ENCODE data around the gene GNL1. TPM values are rescaled to one million over a fixed set of nuclear protein-coding genes. Genes with fewer than 3 reads are reported as not detected.

Gene GNL1
- total RNA-seq, 1 experiment from 2014 or later, result 101 TPM

Small RNA genes within 50 kb of the gene (microRNA-seq; reads per million reads assigned to microRNA genes)
- gene MIR877, result 690 reads per million, percentile 78 among the genes with 10 or more reads in this experiment

Other genes with a start within 250 kb of the GNL1 start
- gene TRIM39, start 229.6 kb downstream of the GNL1 start, total RNA-seq (2021), result 13.7 and 14.3 TPM in 2 replicates
- 65.1 and 65.9 TPM in 2 replicates for gene RPP21, start 211.3 kb downstream of the GNL1 start, total RNA-seq (2021)
- 36.9 and 41.1 TPM in 2 replicates for gene HLA-E, start 67.0 kb downstream of the GNL1 start, total RNA-seq (2021)
- 49.9 and 53.0 TPM in 2 replicates for gene PRR3, start 806 bp upstream of the GNL1 start, total RNA-seq (2021)
- 109 and 119 TPM in 2 replicates for gene ABCF1, start 15.0 kb upstream of the GNL1 start, total RNA-seq (2021)
- 121 and 129 TPM in 2 replicates for gene PPP1R10, start 60.8 kb upstream of the GNL1 start, total RNA-seq (2021)
- 70.3 and 70.4 TPM in 2 replicates for gene MRPS18B, start 61.4 kb upstream of the GNL1 start, total RNA-seq (2021)
- 31.7 and 33.0 TPM in 2 replicates for gene ATAT1, start 70.4 kb upstream of the GNL1 start, total RNA-seq (2021)
- gene C6orf136, start 90.6 kb upstream of the GNL1 start, total RNA-seq (2021), result 25.0 and 35.9 TPM in 2 replicates
- 44.7 and 46.4 TPM in 2 replicates for gene DHX16, start 116.5 kb upstream of the GNL1 start, total RNA-seq (2021)
- 49.3 and 50.3 TPM in 2 replicates for gene PPP1R18, start 130.2 kb upstream of the GNL1 start, total RNA-seq (2021)
- gene NRM, start 134.5 kb upstream of the GNL1 start, total RNA-seq (2021), result 49.8 and 54.4 TPM in 2 replicates
- gene MDC1, start 160.8 kb upstream of the GNL1 start, total RNA-seq (2021), result 52.9 and 53.4 TPM in 2 replicates
- gene TUBB, start 163.9 kb upstream of the GNL1 start, total RNA-seq (2021), result 1,864 and 1,936 TPM in 2 replicates
- gene FLOT1, start 186.2 kb upstream of the GNL1 start, total RNA-seq (2021), result 116 and 120 TPM in 2 replicates
- 33.5 and 34.6 TPM in 2 replicates for gene IER3, start 188.1 kb upstream of the GNL1 start, total RNA-seq (2021)

Measured in A673 (cell line).